GM19239 (cell line): ENCODE results near the gene THNSL1.

Source experiments
- DNase-seq: peaks from one replicate; pipeline ENCODE4 v3.0.0; 2011; ENCODE audit warnings: low spot score; ENCODE audit not compliant: insufficient read length
- FAIRE-seq: peaks from 2 replicates; lab custom pipeline; 2011; peaks lifted over from hg19 to GRCh38; lab: Jason Lieb, UNC

The THNSL1 gene

DNA sequence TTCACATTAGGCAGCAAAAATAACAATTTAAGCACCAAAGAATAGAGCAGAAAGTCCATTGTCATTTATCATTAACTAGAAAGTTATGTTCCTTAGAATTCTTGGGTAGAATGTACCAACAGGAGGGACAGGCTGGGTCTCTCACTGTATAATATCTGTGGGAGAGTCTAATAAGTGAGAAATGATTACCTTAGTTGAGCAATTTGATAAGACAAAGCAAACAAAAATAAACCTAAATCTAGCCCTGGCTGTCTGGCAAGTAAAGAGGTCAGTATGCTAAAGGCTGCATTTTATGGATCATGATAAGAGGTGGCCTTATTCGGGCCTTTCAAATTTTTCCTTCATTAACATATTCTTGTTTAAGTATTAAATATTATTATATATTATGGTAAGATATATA, 35.6 kb downstream of the THNSL1 start:
- DNase-seq = no peak
- no peak for FAIRE-seq

DNA sequence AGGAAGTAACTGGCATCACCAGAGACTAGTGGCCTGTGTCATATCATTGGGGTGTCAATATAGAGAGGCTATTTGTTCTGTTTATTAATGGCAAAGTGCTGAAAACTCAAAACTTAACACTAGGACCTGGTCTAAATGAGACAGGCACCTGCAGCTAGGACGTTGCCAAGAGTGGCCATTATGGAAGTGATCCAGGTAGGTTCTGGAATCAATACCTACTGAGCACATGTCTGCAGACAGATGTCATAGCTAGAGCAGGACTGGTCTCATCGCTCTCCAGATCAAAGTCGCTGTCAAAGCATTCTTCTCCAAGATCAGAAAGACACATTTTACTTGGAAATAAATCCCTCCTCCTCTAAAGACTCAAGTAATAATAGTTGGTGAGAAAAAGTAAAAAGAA, 40.3 kb downstream of the THNSL1 start:
- DNase-seq (no peak), FAIRE-seq (no peak)

DNA sequence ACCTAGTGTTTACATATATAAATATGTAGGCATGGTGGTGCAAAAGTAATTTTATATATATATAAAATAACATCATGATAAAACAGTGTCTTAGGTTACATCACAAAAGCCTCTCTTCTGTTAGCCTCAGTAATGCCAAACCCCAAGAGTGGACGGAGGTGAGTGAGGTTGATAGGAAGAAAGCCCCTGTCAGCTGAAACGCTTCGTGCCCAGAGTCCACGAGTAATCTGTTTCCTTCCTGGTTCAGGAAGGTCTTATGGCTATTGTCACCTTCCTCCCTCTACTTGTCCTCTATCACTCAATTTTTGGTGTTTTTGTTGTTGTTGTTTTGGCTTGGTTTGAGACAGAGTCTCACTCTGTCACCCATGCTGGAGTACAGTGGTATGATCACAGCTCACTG, 41.5 kb downstream of the THNSL1 start:
- no peak for DNase-seq
- no peak for FAIRE-seq

DNA sequence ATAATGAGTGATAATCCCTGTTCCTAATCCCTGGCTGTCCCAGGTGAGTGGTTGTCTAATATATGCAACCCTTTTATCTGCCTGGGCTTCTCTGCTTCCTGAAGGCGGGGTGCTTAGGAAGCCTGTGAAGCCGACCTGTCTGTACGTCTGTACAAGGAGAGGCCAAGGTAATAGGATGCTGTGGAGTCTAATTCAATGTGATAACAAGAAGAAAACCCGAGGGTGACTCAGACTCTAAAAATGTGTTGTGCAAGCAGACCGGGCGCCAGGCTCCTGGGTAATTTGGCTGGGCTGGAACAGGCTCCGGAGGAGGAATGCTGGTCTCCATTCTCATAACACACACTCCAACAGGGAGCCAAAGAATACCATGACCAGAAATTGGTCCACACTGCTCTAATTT, 43.6 kb downstream of the THNSL1 start:
- DNase-seq (no peak), FAIRE-seq (no peak)

DNA sequence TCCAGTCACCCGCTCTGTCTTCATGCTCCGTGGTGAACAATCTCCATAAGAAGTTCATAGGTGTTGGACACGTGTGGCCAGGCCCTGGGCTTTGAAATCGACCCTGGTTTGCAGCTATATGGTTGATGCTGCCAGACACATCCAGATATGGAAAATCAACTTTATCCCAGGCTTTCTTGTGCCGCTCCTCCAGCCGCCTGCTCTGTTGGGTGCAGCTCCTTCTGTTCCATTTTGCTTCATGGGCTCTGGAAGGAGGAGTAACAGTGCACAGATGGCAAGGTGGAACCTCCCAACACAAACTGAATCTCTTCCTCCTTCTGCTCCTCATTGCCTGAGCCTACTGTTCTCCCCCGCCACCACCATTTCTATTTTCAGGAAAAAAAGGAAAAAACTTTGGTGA, 44.7 kb downstream of the THNSL1 start:
- FAIRE-seq (no peak), DNase-seq (no peak)

DNA sequence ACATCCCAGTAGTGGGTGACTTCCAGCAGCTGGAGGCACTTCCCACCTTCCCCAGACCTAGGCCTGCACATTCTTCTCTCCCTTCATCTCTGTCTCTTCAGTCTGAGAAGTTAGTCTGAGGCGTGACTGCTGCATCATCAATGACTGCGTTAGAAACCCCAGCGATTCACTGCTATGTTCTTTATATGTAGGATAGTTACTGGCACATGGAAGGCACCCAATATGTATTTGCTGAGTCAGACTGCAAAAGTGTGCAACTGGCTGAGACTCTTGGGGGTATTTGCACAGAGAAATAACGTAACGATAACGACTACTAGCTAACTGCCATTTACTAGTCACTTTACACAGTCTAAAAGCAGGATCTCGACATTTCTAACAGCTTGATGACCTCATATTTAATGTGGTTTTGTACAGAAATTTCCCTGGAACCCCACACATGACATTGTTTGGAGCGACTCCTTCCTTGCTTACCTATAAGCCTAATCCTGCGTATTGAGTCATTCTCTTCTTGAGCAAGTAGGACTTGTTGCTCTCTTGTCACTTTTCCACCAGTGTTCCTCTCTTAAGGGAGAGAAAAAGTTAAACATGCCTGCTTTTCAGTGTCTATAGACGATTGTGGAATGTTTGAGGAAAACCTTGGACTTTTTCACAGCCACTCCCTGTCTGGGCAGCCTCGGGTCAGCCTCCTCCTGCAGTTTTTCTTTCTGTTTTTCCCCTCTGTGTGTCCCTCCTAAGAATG, 45.5 kb downstream of the THNSL1 start:
- no peak for FAIRE-seq
- DNase-seq = no peak

DNA sequence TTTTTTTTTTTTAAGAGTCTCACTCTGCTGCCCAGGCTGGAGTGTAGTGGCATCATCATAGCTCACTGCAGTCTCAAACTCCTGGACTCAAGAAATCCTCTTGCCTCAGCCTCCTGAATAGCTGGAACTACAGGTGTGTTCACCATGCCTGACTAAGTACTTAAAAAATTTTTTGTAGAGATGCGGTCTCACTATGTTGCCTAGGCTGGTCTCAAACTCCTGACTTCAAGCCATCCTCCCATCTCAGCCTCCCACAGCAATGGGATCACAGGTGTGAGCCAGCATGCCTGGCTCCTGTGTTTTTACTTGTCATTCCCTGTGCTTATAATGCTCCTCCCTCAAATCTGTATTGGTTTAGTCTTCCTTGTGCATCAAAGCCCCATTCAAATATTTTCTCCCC, 46.7 kb downstream of the THNSL1 start:
- no peak for FAIRE-seq

DNA sequence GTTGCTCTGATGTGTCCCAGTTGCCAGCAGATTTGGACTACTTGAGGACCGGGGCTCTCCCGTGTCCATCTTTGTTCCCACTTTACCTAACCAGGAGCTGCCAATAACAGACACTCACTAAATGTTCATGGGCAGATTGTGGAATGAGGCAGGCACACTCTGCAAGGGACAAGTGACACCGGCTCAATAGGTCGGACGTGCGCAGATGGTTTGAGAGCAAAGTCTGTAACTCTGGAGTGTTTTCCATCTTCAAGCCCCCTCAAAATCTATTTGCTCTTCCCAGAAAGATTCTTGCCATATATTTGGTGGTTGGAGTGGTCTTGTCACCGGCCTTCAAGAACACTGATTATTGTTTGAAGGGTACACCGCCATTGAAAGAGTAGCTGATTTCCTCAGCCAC, 47.2 kb downstream of the THNSL1 start:
- FAIRE-seq (no peak), DNase-seq (no peak)

More for the DNA sequence above, 46.7 kb downstream of the THNSL1 start:
- no peak for DNase-seq

DNA sequence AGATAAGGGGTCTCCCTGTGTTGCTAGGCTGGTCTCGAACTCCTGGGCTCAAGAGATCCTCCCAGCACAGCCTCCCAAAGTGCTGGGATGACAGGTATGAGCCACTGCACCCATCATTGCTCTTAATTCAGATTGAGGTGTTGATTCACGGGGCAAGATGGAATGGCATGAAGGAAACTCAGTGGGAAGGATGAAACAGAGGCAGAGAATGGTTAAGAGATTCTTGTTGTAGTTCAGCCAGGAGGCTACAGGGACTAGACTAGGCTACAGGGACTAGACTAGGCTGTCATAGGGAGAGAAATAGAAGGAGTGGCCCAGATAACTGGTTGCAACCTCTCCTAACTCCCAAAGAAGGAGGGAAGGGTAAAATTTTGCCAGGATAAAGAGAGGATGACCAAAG, 48.0 kb downstream of the THNSL1 start:
- FAIRE-seq (no peak), DNase-seq (no peak)

DNA sequence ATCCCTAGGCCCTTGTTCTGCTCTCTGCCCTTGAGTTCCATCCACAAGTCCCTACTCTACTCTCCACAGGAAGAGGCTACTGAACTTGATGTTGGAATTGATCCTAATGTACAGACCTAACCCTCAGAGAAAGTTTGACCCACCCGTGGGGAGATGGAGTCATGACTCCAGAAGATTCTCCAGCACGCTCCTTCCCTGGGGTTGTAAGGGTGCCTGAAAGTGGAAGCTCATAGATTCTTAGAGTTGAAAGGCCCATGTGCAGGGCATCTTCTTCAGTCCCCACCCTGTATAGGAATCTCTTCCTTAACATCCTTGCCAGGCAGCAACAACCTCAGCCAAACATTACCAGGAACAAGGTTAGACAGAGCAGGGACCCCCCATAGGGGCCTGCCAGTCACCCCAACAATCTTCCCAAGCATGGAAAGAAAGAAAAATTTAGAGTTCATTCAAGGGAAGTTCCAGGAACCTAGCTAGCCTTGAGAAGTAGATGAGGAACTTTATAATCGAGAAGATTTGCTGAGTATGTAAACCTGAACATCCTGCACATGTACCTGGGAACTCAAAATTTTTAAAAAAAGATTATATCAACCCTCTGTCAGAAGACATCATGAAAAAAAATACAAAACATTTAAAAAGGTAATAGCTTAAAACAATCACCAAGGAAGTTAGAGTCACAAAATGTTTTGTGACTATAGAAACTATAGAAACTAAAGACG, 49.5 kb downstream of the THNSL1 start:
- FAIRE-seq (no peak), DNase-seq (no peak)

DNA sequence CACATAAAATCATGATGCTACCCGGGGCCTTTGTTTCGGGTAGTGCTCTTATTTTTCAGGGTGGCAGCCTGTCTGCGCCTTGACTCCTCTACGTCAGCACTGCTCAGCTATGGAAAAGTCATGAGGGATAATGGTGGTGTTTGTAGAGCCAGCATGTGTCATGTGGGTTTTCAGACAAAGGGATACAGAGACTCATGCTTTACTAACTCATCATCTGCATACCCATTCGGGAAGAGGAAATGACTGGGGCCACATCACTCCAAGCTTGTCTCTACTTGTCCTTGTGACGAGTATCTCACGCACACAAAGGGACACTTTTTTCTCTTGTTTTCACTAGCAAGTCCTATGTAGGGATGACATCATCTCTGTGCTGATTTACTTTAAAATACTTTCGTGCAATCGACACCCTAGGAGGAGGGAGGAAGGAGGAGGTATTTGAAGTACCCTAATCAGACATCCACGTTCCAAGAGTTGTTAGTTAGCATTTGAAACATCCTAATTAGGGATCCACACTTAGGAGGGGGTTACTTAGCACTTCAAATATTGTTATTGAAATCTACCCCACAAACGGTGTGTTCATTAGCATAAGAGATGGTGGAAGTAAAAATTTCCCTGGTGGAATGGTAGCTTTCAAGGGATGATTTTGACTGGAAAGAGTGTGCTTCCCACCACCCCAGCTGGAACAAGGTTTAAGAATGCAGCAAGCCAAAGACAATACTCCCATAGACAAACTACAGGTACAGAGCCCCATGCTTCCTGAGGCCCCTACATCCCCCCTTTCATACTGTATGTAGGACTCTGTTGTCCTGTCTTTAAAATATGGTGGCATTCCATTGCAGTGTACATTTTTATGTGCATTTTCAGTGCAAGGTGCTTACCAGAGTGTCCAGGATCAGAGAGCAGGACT, 52.0 kb downstream of the THNSL1 start:
- no peak for DNase-seq
- FAIRE-seq = no peak

DNA sequence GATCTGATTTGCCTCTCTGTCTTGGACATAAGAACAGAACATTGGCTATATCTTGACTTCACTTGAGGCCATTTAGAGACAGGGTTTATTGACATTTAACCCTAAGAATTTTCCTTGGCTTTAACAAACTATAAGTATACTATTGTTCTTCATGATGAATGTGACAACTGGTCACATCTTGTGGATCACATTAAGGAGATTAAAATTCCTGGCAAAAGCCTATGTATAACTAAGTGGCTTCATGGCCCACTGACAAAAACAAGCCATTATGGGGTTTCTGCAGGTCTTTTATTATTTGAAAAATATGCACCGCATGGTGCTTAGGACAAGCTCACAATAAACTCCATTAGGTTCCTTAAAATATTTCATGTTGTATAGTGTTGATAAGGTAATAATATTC, 54.8 kb downstream of the THNSL1 start:
- no peak for DNase-seq
- FAIRE-seq = no peak

DNA sequence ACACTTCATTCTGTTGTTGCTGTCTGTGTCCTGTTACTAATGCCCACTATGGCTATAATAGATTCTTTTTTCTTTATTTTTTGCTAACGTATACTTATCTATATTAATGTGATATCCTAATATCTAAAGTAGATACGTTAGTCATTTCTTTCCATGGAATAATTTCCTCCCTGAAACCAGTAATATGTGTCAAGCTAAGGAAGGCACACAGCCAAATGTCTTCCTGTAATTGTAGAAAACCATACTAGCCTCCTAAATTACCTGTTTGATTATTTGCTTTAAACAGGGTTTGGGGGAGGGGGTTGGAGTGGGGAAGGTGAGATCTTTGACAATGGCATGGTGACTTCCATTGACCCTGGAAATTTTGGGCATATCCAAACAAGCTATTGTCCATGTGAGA, 56.4 kb downstream of the THNSL1 start:
- FAIRE-seq (no peak), DNase-seq (no peak)

DNA sequence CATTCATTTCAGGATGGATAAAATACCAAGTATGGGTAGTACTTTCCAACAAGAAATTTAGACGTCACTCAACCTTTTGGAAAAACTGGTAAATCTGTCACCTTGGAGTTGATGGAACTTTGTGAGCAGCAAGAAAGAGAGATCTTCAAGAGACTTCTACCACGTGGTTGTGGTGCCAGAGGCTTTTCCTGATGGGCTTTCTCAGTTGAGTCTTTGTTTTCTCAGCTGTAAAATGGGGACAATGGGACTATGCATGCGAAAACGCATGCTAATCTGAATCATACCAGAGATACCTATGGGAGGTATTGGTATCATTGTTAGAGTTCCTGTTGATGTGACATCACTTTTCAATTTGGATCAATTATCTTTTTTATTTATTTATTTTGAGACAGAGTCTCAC, 59.4 kb downstream of the THNSL1 start:
- FAIRE-seq (no peak), DNase-seq (no peak)
